HepG2 (cell line): Measurements from ENCODE around the gene EFCAB8. TPM values are rescaled to one million over a fixed set of nuclear protein-coding genes. Genes with fewer than 3 reads are reported as not detected.

Experiments used
- ATAC-seq: fragments of 200-7000 bp; cut with Tn5 transposase; 3 replicates; pipeline ENCODE4 v1.9.1; 2020; ENCODE audit warnings: mild to moderate bottlenecking, moderate library complexity
- BruUV-seq: library from RNA; stranded (reverse); fragments of 400-500 nt; replicated peaks from 2 replicates; lab custom pipeline; 2021; lab: Mats Ljungman, UMichigan
- CTCF ChIA-PET: fragments of 300-600 bp; formaldehyde crosslinking; extraction: SDS; loops from one replicate; lab custom pipeline; 2021; ENCODE audit warnings: low total read pairs, inconsistent platforms, low intra/inter-chr PET ratio; lab: Yijun Ruan, JAX
- POLR2A ChIA-PET: fragments of 350-600 bp; sonication (Branson Sonifier 250); formaldehyde crosslinking; loops from one replicate; lab custom pipeline; 2020; ENCODE audit warnings: antibody characterized with exemption, inconsistent platforms; lab: Yijun Ruan, JAX
- DNase-seq: peaks from one replicate; pipeline ENCODE4 v3.0.0-alpha.2; 2015; ENCODE audit warnings: low spot score
- FAIRE-seq: peaks from 3 replicates; lab custom pipeline; 2011; peaks lifted over from hg19 to GRCh38; lab: Jason Lieb, UNC
- H2AFZ ChIP-seq: one replicate; pipeline ENCODE4 v1.6.1; 2011; ENCODE audit warnings: low read length, inconsistent platforms
- H3K27ac ChIP-seq: fragments of 300-600 bp; 3 replicates; pipeline ENCODE4 v1.8.0; 2011; ENCODE audit warnings: mixed run types, mild to moderate bottlenecking, mixed read lengths, low read length, inconsistent platforms; ENCODE audit not compliant: insufficient read depth; ENCODE audit errors: extremely low read length
- H3K27me3 ChIP-seq, 2 experiments: fragments of 200-600 bp in 1 of 2; 2 replicates in 1 of 2; 3 replicates in 1 of 2; pipeline versions ENCODE4 v1.6.0 to v1.8.0; 2011; ENCODE audit warnings: low read length in 2 of 2, mild to moderate bottlenecking in 2 of 2, moderate library complexity in 2 of 2, inconsistent platforms in 1 of 2; ENCODE audit not compliant: insufficient read depth in 2 of 2, control insufficient read depth in 1 of 2
- H3K36me3 ChIP-seq, 2 experiments: fragments of 200-600 bp in 1 of 2; replicated peaks in 1 of 2; 2 replicates in 1 of 2; 3 replicates in 1 of 2; pipeline versions ENCODE4 v1.5.1 to v1.8.0; 2011; ENCODE audit warnings: low read length in 2 of 2, inconsistent platforms in 1 of 2; ENCODE audit not compliant: insufficient read depth in 2 of 2, control insufficient read depth in 1 of 2
- H3K4me1 ChIP-seq: 2 replicates; pipeline ENCODE4 v1.5.1; 2012; ENCODE audit warnings: low read length, inconsistent platforms; ENCODE audit not compliant: insufficient read depth
- H3K4me2 ChIP-seq: 2 replicates; pipeline ENCODE4 v1.6.0; 2011; ENCODE audit warnings: low read depth, low read length, inconsistent platforms
- H3K4me3 ChIP-seq, 3 experiments: fragments of 200-600 bp in 1 of 3; sonication (generic), shearing (Covaris generic) in 1 of 3; replicated peaks in 1 of 3; 2 replicates each; pipeline ENCODE4 v1.5.1; 2011 to 2016; ENCODE audit warnings: low read length in 3 of 3, inconsistent platforms in 2 of 3, low read depth in 2 of 3, mild to moderate bottlenecking in 2 of 3, control low read depth in 1 of 3, mixed read lengths in 1 of 3; ENCODE audit not compliant: insufficient read depth in 1 of 3
- H3K79me2 ChIP-seq: one replicate; pipeline ENCODE4 v1.6.1; 2011; ENCODE audit warnings: low read length, inconsistent platforms; ENCODE audit not compliant: insufficient read depth
- H3K9ac ChIP-seq: 2 replicates; pipeline ENCODE4 v1.6.0; 2011; ENCODE audit warnings: mild to moderate bottlenecking, low read depth, low read length, inconsistent platforms; ENCODE audit not compliant: insufficient read depth
- H3K9me3 ChIP-seq: 2 replicates; pipeline ENCODE4 v1.5.1; 2012; ENCODE audit warnings: mild to moderate bottlenecking, low read length
- H4K20me1 ChIP-seq: 2 replicates; pipeline ENCODE4 v1.6.0; 2011; ENCODE audit warnings: inconsistent platforms, mild to moderate bottlenecking, low read length, moderate library complexity; ENCODE audit not compliant: insufficient read depth
- DDIT3 ChIP-seq: sonication (generic); formaldehyde crosslinking; IDR thresholded peaks from 2 replicates; pipeline ENCODE4 v1.4.0; 2020; ENCODE audit warnings: mild to moderate bottlenecking, missing genetic modification reagents
- GABPA ChIP-seq, 2 experiments: IDR thresholded peaks; 2 replicates each; pipeline ENCODE4 v1.6.1; 2011 to 2016; ENCODE audit warnings: low read depth in 2 of 2, low read length in 1 of 2, missing biosample characterization in 1 of 2, missing genetic modification characterization in 1 of 2
- GTF3A ChIP-seq: sonication (generic); formaldehyde crosslinking; conservative IDR thresholded peaks from 2 replicates; pipeline ENCODE4 v1.4.0; 2020; ENCODE audit warnings: mild to moderate bottlenecking, missing genetic modification reagents
- KAT7 ChIP-seq: IDR thresholded peaks from 2 replicates; pipeline ENCODE4 v1.6.1; 2018; ENCODE audit warnings: borderline replicate concordance, missing compliant biosample characterization
- NCOR1 ChIP-seq: fragments of 200-600 bp; sonication (generic); IDR thresholded peaks from 2 replicates; pipeline ENCODE4 v1.7.0; 2017; ENCODE audit warnings: antibody characterized with exemption, low read length, borderline replicate concordance
- POLR2AphosphoS2 ChIP-seq: IDR thresholded peaks from 2 replicates; pipeline ENCODE4 v1.6.1; 2011; ENCODE audit warnings: low read depth, low read length, improper control_type of control experiment
- RBAK ChIP-seq: sonication (generic); formaldehyde crosslinking; IDR thresholded peaks from 2 replicates; pipeline ENCODE4 v1.5.1; 2020; ENCODE audit warnings: mild to moderate bottlenecking, missing genetic modification reagents
- SMYD3 ChIP-seq: sonication (generic); formaldehyde crosslinking; IDR thresholded peaks from 2 replicates; pipeline ENCODE4 v1.8.1; 2023; ENCODE audit warnings: mild to moderate bottlenecking, missing genetic modification reagents
- TBX3 ChIP-seq: fragments of 450-650 bp; IDR thresholded peaks from 2 replicates; pipeline ENCODE4 v1.6.1; 2017; ENCODE audit warnings: antibody characterized with exemption, mild to moderate bottlenecking, inconsistent platforms, borderline replicate concordance
- ZFP82 ChIP-seq: sonication (generic); formaldehyde crosslinking; IDR thresholded peaks from 2 replicates; pipeline ENCODE4 v1.5.1; 2020; ENCODE audit warnings: mild to moderate bottlenecking, missing genetic modification reagents, borderline replicate concordance
- ZNF17 ChIP-seq: sonication (generic); formaldehyde crosslinking; IDR thresholded peaks from 2 replicates; pipeline ENCODE4 v1.5.0; 2020; ENCODE audit warnings: mild to moderate bottlenecking, missing genetic modification reagents
- ZNF451 ChIP-seq: sonication (generic); formaldehyde crosslinking; IDR thresholded peaks from 2 replicates; pipeline ENCODE4 v1.5.0; 2020; ENCODE audit warnings: mild to moderate bottlenecking, missing genetic modification reagents
- ZNF614 ChIP-seq: IDR thresholded peaks from 2 replicates; pipeline ENCODE4 v1.6.1; 2018; ENCODE audit warnings: missing biosample characterization, missing genetic modification reagents, inconsistent platforms, borderline replicate concordance
- ZNF7 ChIP-seq: IDR thresholded peaks from 2 replicates; pipeline ENCODE4 v1.6.1; 2016; ENCODE audit warnings: missing biosample characterization, missing genetic modification reagents
- ZSCAN9 ChIP-seq: IDR thresholded peaks from 2 replicates; pipeline ENCODE4 v1.6.1; 2016; ENCODE audit warnings: borderline replicate concordance
- WGBS: methylation state at CpG from one replicate; pipeline ENCODE4 v1.1.6; 2017; ENCODE audit warnings: low lambda C conversion rate; 5-methylcytosine and 5-hydroxymethylcytosine counted together
- in situ Hi-C: cut with HindIII; loops from 2 replicates; pipeline ENCODE4 v1.10.0; 2017; ENCODE audit warnings: low pct_unique_long_range_greater_than_20kb; ENCODE audit not compliant: extremely low pct_ligation_motif_present
- intact Hi-C: fragments of 100-400 bp; cut with micrococcal nuclease; formaldehyde crosslinking; loops from one replicate; pipeline ENCODE4 v1.10.0; 2022; ENCODE audit not compliant: unreplicated experiment
- polyA plus RNA-seq, 8 experiments: library from polyadenylated mRNA; depleted of rRNA in 3 of 8; stranded (reverse) in 7 of 8; unstranded in 1 of 8; fragments of >200 nt; fragmentation: Illumina TruSeq in 4 of 8; extraction: Trizol in 4 of 8; gene quantifications; 2 replicates each; pipeline versions ENCODE4 v1.2.1 to v1.2.3, GENCODE V29; 2011 to 2016; ENCODE audit warnings: low read depth in 4 of 8, missing spikeins in 1 of 8, mixed read lengths in 1 of 8; ENCODE audit not compliant: insufficient read depth in 1 of 8
- total RNA-seq, 5 experiments: library from RNA; depleted of rRNA; stranded (reverse); fragments of >200 nt; fragmentation: Illumina TruSeq; extraction: Trizol; gene quantifications; 2 replicates each; pipeline ENCODE4 v1.2.3, GENCODE V29; 2016; ENCODE audit warnings: low read depth in 1 of 5
- TF ChIP-seq, protein P1 (sequence below): sonication (generic); formaldehyde crosslinking; IDR thresholded peaks from 2 replicates; pipeline ENCODE4 v1.4.0; 2020; ENCODE audit warnings: missing genetic modification reagents, borderline replicate concordance
- TF ChIP-seq, protein P2 (sequence below): sonication (generic); formaldehyde crosslinking; IDR thresholded peaks from 2 replicates; pipeline ENCODE4 v1.8.0; 2022; ENCODE audit warnings: missing genetic modification reagents, mild to moderate bottlenecking, moderate library complexity, borderline replicate concordance

The EFCAB8 gene
- total and polyA plus RNA-seq, 2 of the 13 experiments (the other 11 are each of a cell fraction or from before 2014, with no cell fraction given) = 0.15 to 0.22 TPM

GRCh38 chr20:32823737-32824588 lies 34.8 kb upstream of the EFCAB8 start:
- ChIA-PET POLR2A (no interaction called here), CTCF (no interaction called here)
- intact Hi-C loops (loop anchor here (2.0 kb wide), 1 partner anchor 63 kb away; no protein-coding TSS in a partner anchor), in situ Hi-C loops (no loop called here)
- BruUV-seq = no TSS peak
- Histone ChIP-seq H3K27me3 (peaks cover 0 to 4% of the 10 kb centered on the region in 2 experiments; a peak in 1 of 5 replicates), H4K20me1 (peaks cover 34% of the 10 kb centered on the region), H2AFZ (no peak overlapping the region), H3K9me3 (peaks cover 6% of the 10 kb centered on the region; the same call in 1 of the 2 replicates), H3K9ac (no peak overlapping the region), H3K4me1 (peaks cover 45% of the 10 kb centered on the region), H3K27ac (peak overlapping the region; percentile 12), H3K4me2 (peak overlapping the region; percentile 98; the same call in 1 of the 2 replicates), H3K79me2 (peaks cover 73% of the 10 kb centered on the region), H3K4me3 (no peak overlapping the region), H3K36me3 (peaks cover 9 to 25% of the 10 kb centered on the region in 2 experiments)
- ATAC-seq = peak; percentile 4
- peak; percentile 78 for DNase-seq
- no peak for FAIRE-seq
- 86% methylated on average over 7 of the region's 7 CpGs for WGBS
- TF ChIP-seq, protein P1, sequence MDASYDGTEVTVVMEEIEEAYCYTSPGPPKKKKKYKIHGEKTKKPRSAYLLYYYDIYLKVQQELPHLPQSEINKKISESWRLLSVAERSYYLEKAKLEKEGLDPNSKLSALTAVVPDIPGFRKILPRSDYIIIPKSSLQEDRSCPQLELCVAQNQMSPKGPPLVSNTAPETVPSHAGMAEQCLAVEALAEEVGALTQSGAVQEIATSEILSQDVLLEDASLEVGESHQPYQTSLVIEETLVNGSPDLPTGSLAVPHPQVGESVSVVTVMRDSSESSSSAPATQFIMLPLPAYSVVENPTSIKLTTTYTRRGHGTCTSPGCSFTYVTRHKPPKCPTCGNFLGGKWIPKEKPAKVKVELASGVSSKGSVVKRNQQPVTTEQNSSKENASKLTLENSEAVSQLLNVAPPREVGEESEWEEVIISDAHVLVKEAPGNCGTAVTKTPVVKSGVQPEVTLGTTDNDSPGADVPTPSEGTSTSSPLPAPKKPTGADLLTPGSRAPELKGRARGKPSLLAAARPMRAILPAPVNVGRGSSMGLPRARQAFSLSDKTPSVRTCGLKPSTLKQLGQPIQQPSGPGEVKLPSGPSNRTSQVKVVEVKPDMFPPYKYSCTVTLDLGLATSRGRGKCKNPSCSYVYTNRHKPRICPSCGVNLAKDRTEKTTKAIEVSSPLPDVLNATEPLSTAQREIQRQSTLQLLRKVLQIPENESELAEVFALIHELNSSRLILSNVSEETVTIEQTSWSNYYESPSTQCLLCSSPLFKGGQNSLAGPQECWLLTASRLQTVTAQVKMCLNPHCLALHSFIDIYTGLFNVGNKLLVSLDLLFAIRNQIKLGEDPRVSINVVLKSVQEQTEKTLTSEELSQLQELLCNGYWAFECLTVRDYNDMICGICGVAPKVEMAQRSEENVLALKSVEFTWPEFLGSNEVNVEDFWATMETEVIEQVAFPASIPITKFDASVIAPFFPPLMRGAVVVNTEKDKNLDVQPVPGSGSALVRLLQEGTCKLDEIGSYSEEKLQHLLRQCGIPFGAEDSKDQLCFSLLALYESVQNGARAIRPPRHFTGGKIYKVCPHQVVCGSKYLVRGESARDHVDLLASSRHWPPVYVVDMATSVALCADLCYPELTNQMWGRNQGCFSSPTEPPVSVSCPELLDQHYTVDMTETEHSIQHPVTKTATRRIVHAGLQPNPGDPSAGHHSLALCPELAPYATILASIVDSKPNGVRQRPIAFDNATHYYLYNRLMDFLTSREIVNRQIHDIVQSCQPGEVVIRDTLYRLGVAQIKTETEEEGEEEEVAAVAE (CRISPR knock-in tag) = peak; percentile 51; the same call in 1 of the 2 replicates
- TF ChIP-seq KAT7 = no peak
- no peak for TF ChIP-seq TBX3
- TF ChIP-seq ZNF17 (CRISPR knock-in tag) = 0 out of 2 replicates have a peak, but pooled peaks have one; percentile 60
- TF ChIP-seq ZSCAN9 = no peak
- no peak for TF ChIP-seq RBAK (CRISPR knock-in tag)
- no peak for TF ChIP-seq ZNF451 (CRISPR knock-in tag)
- TF ChIP-seq NCOR1 = peak; percentile 76; the same call in 1 of the 2 replicates
- peak; percentile 28; the same call in 1 of the 2 replicates for TF ChIP-seq ZFP82
- no peak for TF ChIP-seq POLR2AphosphoS2
- TF ChIP-seq GABPA (IDR thresholded peaks at IDR 0.05; ENCODE audit: low read depth, low read length) = no peak
- TF ChIP-seq GABPA (CRISPR knock-in tag; IDR thresholded peaks at IDR 0.05; ENCODE audit: low read depth) = no peak
- TF ChIP-seq, protein P2, sequence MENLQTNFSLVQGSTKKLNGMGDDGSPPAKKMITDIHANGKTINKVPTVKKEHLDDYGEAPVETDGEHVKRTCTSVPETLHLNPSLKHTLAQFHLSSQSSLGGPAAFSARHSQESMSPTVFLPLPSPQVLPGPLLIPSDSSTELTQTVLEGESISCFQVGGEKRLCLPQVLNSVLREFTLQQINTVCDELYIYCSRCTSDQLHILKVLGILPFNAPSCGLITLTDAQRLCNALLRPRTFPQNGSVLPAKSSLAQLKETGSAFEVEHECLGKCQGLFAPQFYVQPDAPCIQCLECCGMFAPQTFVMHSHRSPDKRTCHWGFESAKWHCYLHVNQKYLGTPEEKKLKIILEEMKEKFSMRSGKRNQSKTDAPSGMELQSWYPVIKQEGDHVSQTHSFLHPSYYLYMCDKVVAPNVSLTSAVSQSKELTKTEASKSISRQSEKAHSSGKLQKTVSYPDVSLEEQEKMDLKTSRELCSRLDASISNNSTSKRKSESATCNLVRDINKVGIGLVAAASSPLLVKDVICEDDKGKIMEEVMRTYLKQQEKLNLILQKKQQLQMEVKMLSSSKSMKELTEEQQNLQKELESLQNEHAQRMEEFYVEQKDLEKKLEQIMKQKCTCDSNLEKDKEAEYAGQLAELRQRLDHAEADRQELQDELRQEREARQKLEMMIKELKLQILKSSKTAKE = no peak; the same call in 1 of the 2 replicates
- TF ChIP-seq GTF3A (CRISPR knock-in tag) = no peak
- no peak for TF ChIP-seq DDIT3
- TF ChIP-seq ZNF7 (CRISPR knock-in tag) = no peak
- peak; percentile 53; the same call in 1 of the 2 replicates for TF ChIP-seq ZNF614 (CRISPR knock-in tag)
- TF ChIP-seq SMYD3 = no peak
